Umbilical cord (tissue), 2 donors: ENCODE measurements around the gene PLCB4. TPM values are rescaled to one million over a fixed set of nuclear protein-coding genes. Genes with fewer than 3 reads are reported as not detected.
A peak's percentile ranks its signal among the peaks of the same experiment; 100 is the strongest.
"Not testable (repeated sequence)": the region's sequence is repeated elsewhere in the genome, so short reads cannot be mapped to it uniquely, and the experiment has no call there.

Experiments
- DNase-seq: peaks from one replicate; pipeline ENCODE4 v3.0.0-alpha.2; 2015; ENCODE audit warnings: low spot score
- total RNA-seq: library from RNA; depleted of rRNA; stranded (reverse); fragments of >200 nt; gene quantifications from one replicate; pipeline ENCODE4 v1.2.3, GENCODE V29; 2014; ENCODE audit warnings: low replicate concordance; ENCODE audit not compliant: insufficient read depth

PLCB4 gene
- total RNA-seq = 7.2 TPM

GRCh38 chr20:9068841-9069663 lies at the start of gene PLCB4:
Gene PLCB4 (plus strand): TSS chr20:9069087. CDS start chr20:9307815, 238,728 bp downstream.
- peak; percentile 55 for DNase-seq

- no peak for DNase-seq
Measured at GRCh38 chr20:9019833-9020232, 49.1 kb upstream of the PLCB4 start.

GRCh38 chr20:9021216-9021615 lies 47.7 kb upstream of the PLCB4 start:
- DNase-seq = no peak

GRCh38 chr20:9021699-9022098 lies 47.2 kb upstream of the PLCB4 start:
- no peak for DNase-seq

- DNase-seq = no peak
Measured at GRCh38 chr20:9022376-9022775, 46.5 kb upstream of the PLCB4 start.

- no peak for DNase-seq
Measured at GRCh38 chr20:9024606-9025005, 44.3 kb upstream of the PLCB4 start.

GRCh38 chr20:9025011-9025410 lies 43.9 kb upstream of the PLCB4 start:
- DNase-seq = no peak

GRCh38 chr20:9025643-9026042 lies 43.2 kb upstream of the PLCB4 start:
- DNase-seq = no peak

GRCh38 chr20:9027626-9028025 lies 41.3 kb upstream of the PLCB4 start:
- DNase-seq = no peak

GRCh38 chr20:9028419-9028818 lies 40.5 kb upstream of the PLCB4 start:
- no peak for DNase-seq

- DNase-seq = no peak
Measured at GRCh38 chr20:9031991-9032390, 36.9 kb upstream of the PLCB4 start.

GRCh38 chr20:9032758-9033157 lies 36.1 kb upstream of the PLCB4 start:
- no peak for DNase-seq

GRCh38 chr20:9035126-9035525 lies 33.8 kb upstream of the PLCB4 start:
- DNase-seq = peak; percentile 68

- no peak for DNase-seq
Measured at GRCh38 chr20:9036593-9036992, 32.3 kb upstream of the PLCB4 start.

GRCh38 chr20:9038791-9039535 lies 29.9 kb upstream of the PLCB4 start:
- DNase-seq = no peak

- no peak for DNase-seq
Measured at GRCh38 chr20:9040863-9041524, 27.9 kb upstream of the PLCB4 start.

- DNase-seq = no peak
Measured at GRCh38 chr20:9043364-9043763, 25.5 kb upstream of the PLCB4 start.

GRCh38 chr20:9047928-9048327 lies 21.0 kb upstream of the PLCB4 start:
- DNase-seq = not testable (repeated sequence)

- DNase-seq = peak; percentile 88
Measured at GRCh38 chr20:9051508-9051907, 17.4 kb upstream of the PLCB4 start.

GRCh38 chr20:9052136-9052535 lies 16.8 kb upstream of the PLCB4 start:
- no peak for DNase-seq

- no peak for DNase-seq
Measured at GRCh38 chr20:9053108-9053507, 15.8 kb upstream of the PLCB4 start.

GRCh38 chr20:9054176-9054575 lies 14.7 kb upstream of the PLCB4 start:
- DNase-seq = no peak
